ENCODE measurements around the gene NOVA2.
"Not testable (repeated sequence)": the region's sequence is repeated elsewhere in the genome, so short reads cannot be mapped to it uniquely, and the experiment has no call there.

Gene NOVA2

GRCh38 chr19:45919678-45920077 lies 54.0 kb downstream of the NOVA2 start:
- no peak for DNase-seq

- no peak for DNase-seq
Observed at GRCh38 chr19:45918721-45919120, 54.9 kb downstream of the NOVA2 start.

- DNase-seq = no peak
Observed at GRCh38 chr19:45917421-45918091, 56.1 kb downstream of the NOVA2 start.

- DNase-seq = no peak
Observed at GRCh38 chr19:45913874-45914830, 59.5 kb downstream of the NOVA2 start, which contains the start of gene NANOS2. TSS of gene NANOS2 (minus strand) at chr19:45914778. CDS start at chr19:45914693, 85 bp downstream.

GRCh38 chr19:45911291-45911690 lies 62.4 kb downstream of the NOVA2 start:
- no peak for DNase-seq

GRCh38 chr19:45908956-45909355 lies 64.7 kb downstream of the NOVA2 start:
- DNase-seq = no peak

- peak; percentile 12 for DNase-seq
Observed at GRCh38 chr19:45906221-45906620, 67.4 kb downstream of the NOVA2 start.

GRCh38 chr19:45905011-45905410 lies 68.7 kb downstream of the NOVA2 start:
- no peak for DNase-seq

GRCh38 chr19:45902651-45903625 lies 70.7 kb downstream of the NOVA2 start:
- peak; percentile 97 for DNase-seq

- DNase-seq = no peak
Observed at GRCh38 chr19:45901912-45902650, 71.6 kb downstream of the NOVA2 start, which contains the start of gene MYPOP. TSS of gene MYPOP (minus strand) at chr19:45902613. CDS start at chr19:45901773, 840 bp downstream.

GRCh38 chr19:45901432-45901911 lies 72.2 kb downstream of the NOVA2 start:
- peak; percentile 34 for DNase-seq

GRCh38 chr19:45900738-45901431 lies 72.8 kb downstream of the NOVA2 start:
- no peak for DNase-seq

GRCh38 chr19:45899919-45900589 lies 73.6 kb downstream of the NOVA2 start:
- no peak for DNase-seq

- no peak for DNase-seq
Observed at GRCh38 chr19:45899253-45899652, 74.4 kb downstream of the NOVA2 start.

- DNase-seq = no peak
Observed at GRCh38 chr19:45897261-45897812, 76.3 kb downstream of the NOVA2 start.

- not testable (repeated sequence) for DNase-seq
Observed at GRCh38 chr19:45895983-45896599, 77.6 kb downstream of the NOVA2 start.

GRCh38 chr19:45895519-45895972 lies 78.1 kb downstream of the NOVA2 start:
- no peak for DNase-seq

GRCh38 chr19:45890877-45891276 lies 82.8 kb downstream of the NOVA2 start:
- DNase-seq = no peak

GRCh38 chr19:45889210-45889885 lies 84.3 kb downstream of the NOVA2 start:
- DNase-seq = no peak

All from fibroblast of skin of abdomen (primary cell).